K562 (cell line): ENCODE data around the gene TUBA4B. TPM values are rescaled to one million over a fixed set of nuclear protein-coding genes. Genes with fewer than 3 reads are reported as not detected.
A peak's percentile ranks its signal among the peaks of the same experiment; 100 is the strongest.

ENCODE experiments used
- ATAC-seq: fragments of 200-7000 bp; cut with Tn5 transposase; 3 replicates; pipeline ENCODE4 v1.9.1; 2020; ENCODE audit warnings: moderate library complexity
- BruUV-seq: library from RNA; stranded (reverse); fragments of 400-500 nt; replicated peaks from 2 replicates; lab custom pipeline; 2021; lab: Mats Ljungman, UMichigan
- CTCF ChIA-PET: fragments of 300-600 bp; formaldehyde crosslinking; extraction: SDS; loops from one replicate; lab custom pipeline; 2021; ENCODE audit warnings: low intra/inter-chr PET ratio; lab: Yijun Ruan, JAX
- POLR2A ChIA-PET: fragments of 300-600, 350-650 bp; sonication (Branson Sonifier 250); formaldehyde crosslinking; extraction: SDS; loops from one replicate; lab custom pipeline; 2021; ENCODE audit warnings: antibody characterized with exemption, inconsistent platforms; lab: Yijun Ruan, JAX
- DNase-seq, 4 experiments: peaks; one replicate each; pipeline versions ENCODE4 v3.0.0 to v3.0.0-alpha.2; 2011 to 2018; ENCODE audit warnings: low spot score in 3 of 4, mixed read lengths in 3 of 4; ENCODE audit errors: extremely low read depth in 1 of 4
- FAIRE-seq: peaks from 2 replicates; lab custom pipeline; 2011; peaks lifted over from hg19 to GRCh38; lab: Jason Lieb, UNC
- H2AFZ ChIP-seq: 2 replicates; pipeline ENCODE4 v1.6.0; 2011; ENCODE audit warnings: low read depth, low read length, control low read depth, inconsistent platforms
- H3K27ac ChIP-seq: fragments of 200-600 bp; 3 replicates; pipeline ENCODE4 v1.8.0; 2011; ENCODE audit warnings: low read depth, mild to moderate bottlenecking, control low read depth, inconsistent platforms, low read length, moderate library complexity, mixed read lengths; ENCODE audit errors: extremely low read depth
- H3K27me3 ChIP-seq, 2 experiments: fragments of 300-600 bp in 1 of 2; 2 replicates in 1 of 2; 3 replicates in 1 of 2; pipeline versions ENCODE4 v1.6.0 to v1.8.0; 2011; ENCODE audit warnings: inconsistent platforms in 2 of 2, low read length in 2 of 2, mild to moderate bottlenecking in 1 of 2, mixed read lengths in 1 of 2, moderate library complexity in 1 of 2; ENCODE audit not compliant: control insufficient read depth in 2 of 2, insufficient read depth in 2 of 2
- H3K36me3 ChIP-seq: fragments of 300-600 bp; 3 replicates; pipeline ENCODE4 v1.8.0; 2011; ENCODE audit warnings: mild to moderate bottlenecking, low read length, inconsistent platforms; ENCODE audit not compliant: control insufficient read depth, insufficient read depth
- H3K4me1 ChIP-seq, 2 experiments: fragments of 200-600 bp in 1 of 2; replicated peaks in 1 of 2; 2 replicates in 1 of 2; 3 replicates in 1 of 2; pipeline versions ENCODE4 v1.5.1 to v1.8.0; 2011; ENCODE audit warnings: inconsistent platforms in 2 of 2, low read length in 2 of 2, mild to moderate bottlenecking in 1 of 2, mixed read lengths in 1 of 2, moderate library complexity in 1 of 2; ENCODE audit not compliant: control insufficient read depth in 2 of 2, insufficient read depth in 2 of 2
- H3K4me2 ChIP-seq: 2 replicates; pipeline ENCODE4 v1.6.1; 2011; ENCODE audit warnings: low read length, control low read depth, inconsistent platforms, mixed read lengths; ENCODE audit not compliant: insufficient read depth
- H3K4me3 ChIP-seq: fragments of 200-600 bp; sonication (generic), shearing (Covaris generic); 2 replicates; pipeline ENCODE4 v1.5.1; 2016; ENCODE audit warnings: control low read depth, inconsistent platforms
- H3K79me2 ChIP-seq: fragments of 200-600 bp; 3 replicates; pipeline ENCODE4 v1.8.0; 2011; ENCODE audit warnings: low read length, inconsistent platforms; ENCODE audit not compliant: control insufficient read depth, insufficient read depth
- H3K9ac ChIP-seq, 2 experiments: 2 replicates each; pipeline versions ENCODE4 v1.6.0 to v1.6.1; 2011; ENCODE audit warnings: low read depth in 2 of 2, low read length in 2 of 2, control low read depth in 1 of 2, inconsistent platforms in 1 of 2, mild to moderate bottlenecking in 1 of 2, mixed read lengths in 1 of 2; ENCODE audit not compliant: insufficient read depth in 1 of 2
- H3K9me1 ChIP-seq: one replicate; pipeline ENCODE4 v1.6.0; 2011; ENCODE audit warnings: inconsistent platforms, mild to moderate bottlenecking, low read length, moderate library complexity; ENCODE audit not compliant: control insufficient read depth, insufficient read depth
- H3K9me3 ChIP-seq: replicated peaks from 2 replicates; pipeline ENCODE4 v1.5.1; 2011; ENCODE audit warnings: low read depth, low read length, inconsistent platforms; ENCODE audit not compliant: control insufficient read depth, insufficient read depth
- H4K20me1 ChIP-seq: replicated peaks from 2 replicates; pipeline ENCODE4 v1.6.1; 2011; ENCODE audit warnings: low read length, inconsistent platforms, mixed read lengths; ENCODE audit not compliant: control insufficient read depth, insufficient read depth
- C11orf30 ChIP-seq: fragments of 450-650 bp; IDR thresholded peaks from 2 replicates; pipeline ENCODE4 v1.6.1; 2016; ENCODE audit warnings: low read depth, mild to moderate bottlenecking
- CBX8 ChIP-seq: fragments of 200-600 bp; sonication (generic); IDR thresholded peaks from 2 replicates; pipeline ENCODE4 v1.6.1; 2012; ENCODE audit warnings: borderline replicate concordance, mixed run types, low read depth, mild to moderate bottlenecking, moderate library complexity, mixed read lengths, low read length, control low read depth, inconsistent platforms; ENCODE audit not compliant: poor library complexity, severe bottlenecking; ENCODE audit errors: extremely low read depth
- ETS1 ChIP-seq: conservative IDR thresholded peaks from 2 replicates; pipeline ENCODE4 v1.6.1; 2011; ENCODE audit warnings: low read depth, mild to moderate bottlenecking, low read length; ENCODE audit not compliant: control insufficient read depth
- RBM14 ChIP-seq: fragments of 200-400 bp; formaldehyde crosslinking; IDR thresholded peaks from 2 replicates; pipeline ENCODE4 v1.6.1; 2018; ENCODE audit warnings: low read depth, mild to moderate bottlenecking, low read length, moderate library complexity, borderline replicate concordance; ENCODE audit not compliant: insufficient read depth
- THRAP3 ChIP-seq: fragments of 450-650 bp; IDR thresholded peaks from 2 replicates; pipeline ENCODE4 v1.6.1; 2016; ENCODE audit warnings: mild to moderate bottlenecking, inconsistent platforms, borderline replicate concordance
- ZNF277 ChIP-seq: fragments of 250-450 bp; sonication (Bioruptor Pico); IDR thresholded peaks from 2 replicates; pipeline ENCODE4 v1.8.0; 2022; ENCODE audit warnings: inconsistent platforms, mild to moderate bottlenecking, moderate library complexity, borderline replicate concordance
- ZNF551 ChIP-seq: fragments of 250-450 bp; sonication (Bioruptor Pico); IDR thresholded peaks from 2 replicates; pipeline ENCODE4 v1.5.0; 2021; ENCODE audit warnings: mild to moderate bottlenecking, moderate library complexity
- ZNF609 ChIP-seq: sonication (generic); formaldehyde crosslinking; IDR thresholded peaks from 2 replicates; pipeline ENCODE4 v1.8.1; 2023; ENCODE audit warnings: missing genetic modification reagents, mild to moderate bottlenecking, borderline replicate concordance
- WGBS: fragments of 100-300 bp; shearing (Covaris generic); methylation state at CpG from one replicate; pipeline ENCODE4 v1.1.6; 2016; ENCODE audit warnings: low coverage, mixed read lengths; ENCODE audit not compliant: insufficient coverage; ENCODE audit errors: missing lambda C conversion rate; 5-methylcytosine and 5-hydroxymethylcytosine counted together
- in situ Hi-C: fragments of 300-500 bp; cut with MboI; formaldehyde crosslinking; loops from 4 replicates; pipeline ENCODE4 v1.15.0; 2018; ENCODE audit warnings: inconsistent platforms, mixed read lengths
- intact Hi-C: fragments of 100-400 bp; cut with micrococcal nuclease; formaldehyde crosslinking; loops from 2 replicates; pipeline ENCODE4 v1.14.2; 2022
- polyA plus RNA-seq, 8 experiments: library from polyadenylated mRNA; depleted of rRNA in 4 of 8; stranded (reverse) in 5 of 8; unstranded in 3 of 8; fragments of >200 nt; fragmentation: Nextera tagmentation in 2 of 8; fragmentation: Illumina TruSeq in 1 of 8; extraction: Ambion mirVana in 2 of 8; extraction: Trizol in 1 of 8; gene quantifications; 2 replicates each; pipeline versions ENCODE4 v1.2.1 to v1.2.3, GENCODE V29; 2011 to 2014; ENCODE audit warnings: inconsistent platforms in 1 of 8, missing spikeins in 1 of 8
- total RNA-seq, 7 experiments: library from RNA; depleted of rRNA in 6 of 7; stranded (reverse); fragments of >200 nt in 6 of 7; fragmentation: Illumina TruSeq in 2 of 7; extraction: Trizol in 2 of 7; gene quantifications; 2 replicates each; pipeline versions ENCODE4 v1.2.1 to v1.2.3, GENCODE V29; 2011 to 2021; ENCODE audit warnings: low replicate concordance in 1 of 7
- TF ChIP-seq, protein P1 (sequence below): fragments of 250-450 bp; sonication (Bioruptor Pico); IDR thresholded peaks from 2 replicates; pipeline ENCODE4 v1.8.0; 2021; ENCODE audit warnings: moderate library complexity, mild to moderate bottlenecking, inconsistent platforms

Gene TUBA4B
- total and polyA plus RNA-seq, 9 of the 15 experiments (the other 6 are each of a cell fraction or from before 2014, with no cell fraction given) = 0.04 TPM; not detected in 8

GRCh38 chr2:219304223-219304622 is 51.2 kb downstream of the TUBA4B start (continued):
- TF ChIP-seq, protein P1, sequence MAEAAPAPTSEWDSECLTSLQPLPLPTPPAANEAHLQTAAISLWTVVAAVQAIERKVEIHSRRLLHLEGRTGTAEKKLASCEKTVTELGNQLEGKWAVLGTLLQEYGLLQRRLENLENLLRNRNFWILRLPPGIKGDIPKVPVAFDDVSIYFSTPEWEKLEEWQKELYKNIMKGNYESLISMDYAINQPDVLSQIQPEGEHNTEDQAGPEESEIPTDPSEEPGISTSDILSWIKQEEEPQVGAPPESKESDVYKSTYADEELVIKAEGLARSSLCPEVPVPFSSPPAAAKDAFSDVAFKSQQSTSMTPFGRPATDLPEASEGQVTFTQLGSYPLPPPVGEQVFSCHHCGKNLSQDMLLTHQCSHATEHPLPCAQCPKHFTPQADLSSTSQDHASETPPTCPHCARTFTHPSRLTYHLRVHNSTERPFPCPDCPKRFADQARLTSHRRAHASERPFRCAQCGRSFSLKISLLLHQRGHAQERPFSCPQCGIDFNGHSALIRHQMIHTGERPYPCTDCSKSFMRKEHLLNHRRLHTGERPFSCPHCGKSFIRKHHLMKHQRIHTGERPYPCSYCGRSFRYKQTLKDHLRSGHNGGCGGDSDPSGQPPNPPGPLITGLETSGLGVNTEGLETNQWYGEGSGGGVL (CRISPR knock-in tag) = no peak

- BruUV-seq = no TSS peak
- in situ Hi-C loops = no loop called here
- H3K27me3 ChIP-seq = peaks cover 7 to 48% of the 10 kb centered on the region in 2 experiments
- H3K79me2 ChIP-seq = no peaks in the 10 kb centered on the region
- H3K4me1 ChIP-seq = peaks cover 0 to 15% of the 10 kb centered on the region in 2 experiments; a peak in 2 of 5 replicates
- FAIRE-seq (no peak), DNase-seq (no peak), ATAC-seq (no peak)
- no peak overlapping the region for H3K4me3 ChIP-seq
- H4K20me1 ChIP-seq = no peaks in the 10 kb centered on the region
- intact Hi-C loops = no loop called here
- CTCF ChIA-PET = no interaction called here
- POLR2A ChIA-PET = no interaction called here
- no peak overlapping the region for H3K9ac ChIP-seq
- no peak overlapping the region for H2AFZ ChIP-seq
- WGBS = 0% methylated on average over 1 of the region's 1 CpG
- H3K36me3 ChIP-seq = no peaks in the 10 kb centered on the region
- no peak overlapping the region for H3K27ac ChIP-seq
- no peak overlapping the region for H3K4me2 ChIP-seq
- H3K9me3 ChIP-seq = no peaks in the 10 kb centered on the region
- no peaks in the 10 kb centered on the region for H3K9me1 ChIP-seq
- TF ChIP-seq ZNF551 (CRISPR knock-in tag) (no peak), ZNF277 (no peak), ZNF609 (CRISPR knock-in tag) (no peak), RBM14 (no peak), THRAP3 (no peak), ETS1 (no peak), C11orf30 (peak; percentile 55; the same call in 1 of the 2 replicates), CBX8 (no peak)
These were observed 53.0 kb downstream of the TUBA4B start for GRCh38 chr2:219306047-219306446.
